Neural progenitor cell (in vitro differentiated cells): Measurements from ENCODE around the gene GABBR2.

Experiments
- CTCF ChIP-seq: fragments of 200-600 bp; sonication (generic); IDR thresholded peaks from 2 replicates; pipeline ENCODE4 v1.5.1; 2017; ENCODE audit warnings: antibody characterized with exemption, mild to moderate bottlenecking
- EZH2 ChIP-seq: fragments of 200-600 bp; sonication (generic); IDR thresholded peaks from 2 replicates; pipeline ENCODE4 v1.6.1; 2017; ENCODE audit warnings: antibody characterized with exemption, mild to moderate bottlenecking, moderate library complexity
- EZH2phosphoT487 ChIP-seq: fragments of 200-600 bp; sonication (generic); IDR thresholded peaks from 2 replicates; pipeline ENCODE4 v1.6.1; 2017; ENCODE audit warnings: antibody characterized with exemption

GRCh38 chr9:98750364-98751060, 41.8 kb upstream of the GABBR2 start:
- TF ChIP-seq CTCF (no peak), EZH2 (no peak), EZH2phosphoT487 (no peak)
